Hepatocyte (in vitro differentiated cells): Measurements from ENCODE around the gene HHAT.

Experiments used
- CTCF ChIP-seq: fragments of 200-600 bp; sonication (generic); IDR thresholded peaks from 2 replicates; pipeline ENCODE4 v1.5.1; 2016; ENCODE audit warnings: antibody characterized with exemption, mild to moderate bottlenecking; ENCODE audit not compliant: poor library complexity
- EZH2 ChIP-seq: fragments of 200-600 bp; sonication (generic); IDR thresholded peaks from 2 replicates; pipeline ENCODE4 v1.6.1; 2016; ENCODE audit warnings: antibody characterized with exemption, mild to moderate bottlenecking, borderline replicate concordance

- no peak for TF ChIP-seq CTCF
- no peak for TF ChIP-seq EZH2
Measured at GRCh38 chr1:210662291-210663050, 333.8 kb downstream of the HHAT start.
